ENCODE measurements around the gene OR10D3. TPM values are rescaled to one million over a fixed set of nuclear protein-coding genes. Genes with fewer than 3 reads are reported as not detected.

OR10D3 gene
- total RNA-seq, 1 donor from 2014 or later = not detected

DNA sequence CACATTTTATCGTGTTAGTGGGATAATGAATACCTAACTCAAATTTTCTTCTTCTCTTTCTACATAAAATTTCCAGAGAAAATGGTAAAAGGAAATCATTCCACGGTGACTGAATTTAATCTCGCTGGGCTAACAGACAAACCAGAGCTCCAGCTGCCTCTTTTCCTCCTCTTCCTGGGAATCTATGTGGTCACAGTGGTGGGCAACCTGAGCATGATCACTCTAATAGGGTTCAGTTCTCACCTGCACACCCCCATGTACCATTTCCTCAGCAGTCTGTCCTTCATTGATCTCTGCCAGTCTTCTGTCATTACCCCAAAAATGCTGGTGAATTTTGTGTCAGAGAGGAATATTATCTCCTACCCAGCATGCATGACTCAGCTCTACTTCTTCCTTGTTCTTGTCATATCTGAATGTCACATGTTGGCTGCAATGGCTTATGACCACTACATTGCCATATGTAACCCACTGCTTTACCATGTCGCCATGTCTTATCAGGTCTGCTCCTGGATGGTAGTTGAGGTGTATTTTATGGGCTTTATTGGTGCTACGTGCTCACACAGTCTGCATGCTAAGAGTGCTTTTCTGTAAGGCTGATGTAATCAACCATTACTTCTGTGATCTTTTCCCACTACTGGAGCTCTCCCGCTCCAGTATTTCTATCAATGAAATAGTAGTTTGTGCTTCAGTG lies 24.1 kb downstream of the OR10D3 start:
- H3K9me3 Mint-ChIP-seq = no peaks in the 10 kb centered on the region
- no peaks in the 10 kb centered on the region for H3K4me1 Mint-ChIP-seq
- no peak overlapping the region for H3K4me3 Mint-ChIP-seq
- TF ChIP-seq CTCF (conservative IDR thresholded peaks at IDR 0.05) = no peak
- no peak for DNase-seq (ENCODE audit: low read depth, low spot score)
- no peaks in the 10 kb centered on the region for H3K36me3 Mint-ChIP-seq (ENCODE audit: low read depth)
- no peaks in the 10 kb centered on the region for H3K27me3 Mint-ChIP-seq (ENCODE audit: low read depth)
- H3K27ac Mint-ChIP-seq (ENCODE audit: unreplicated experiment) = no peak overlapping the region

- H3K9me3 Mint-ChIP-seq = no peaks in the 10 kb centered on the region
- peaks cover 3% of the 10 kb centered on the region for H3K27me3 Mint-ChIP-seq (ENCODE audit: low read depth)
- no peak for TF ChIP-seq CTCF (conservative IDR thresholded peaks at IDR 0.05)
- no peaks in the 10 kb centered on the region for H3K4me1 Mint-ChIP-seq
- no peak overlapping the region for H3K27ac Mint-ChIP-seq (ENCODE audit: unreplicated experiment)
- DNase-seq (ENCODE audit: low read depth, low spot score) = no peak
- H3K4me3 Mint-ChIP-seq = no peak overlapping the region
- H3K36me3 Mint-ChIP-seq (ENCODE audit: low read depth) = no peaks in the 10 kb centered on the region
These were observed 26.7 kb downstream of the OR10D3 start for GRCh38 chr11:124209824-124210357.

DNA sequence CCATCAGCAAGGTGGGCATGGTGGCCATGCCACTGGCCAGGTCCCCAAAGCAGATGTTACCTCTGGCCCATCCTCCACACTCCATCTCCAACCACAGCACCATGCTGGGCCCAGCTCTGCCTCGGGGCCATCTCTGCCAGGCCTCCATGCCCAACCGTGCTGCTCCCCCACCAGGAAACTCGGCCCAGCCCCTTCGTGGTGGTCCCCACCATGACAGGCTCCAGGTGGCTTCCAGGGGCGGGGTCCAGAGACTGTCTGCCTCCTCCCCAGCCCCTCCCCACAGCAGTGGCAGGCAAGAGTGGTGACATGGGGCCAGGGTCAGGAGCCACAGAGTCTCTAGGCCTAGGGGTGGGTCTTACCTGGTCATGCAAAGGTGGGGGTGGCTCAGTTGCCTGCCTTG lies 27.3 kb downstream of the OR10D3 start:
- H3K27me3 Mint-ChIP-seq (ENCODE audit: low read depth) = peaks cover 6% of the 10 kb centered on the region
- H3K9me3 Mint-ChIP-seq = no peaks in the 10 kb centered on the region
- DNase-seq (ENCODE audit: low read depth, low spot score) = no peak
- H3K4me1 Mint-ChIP-seq = no peaks in the 10 kb centered on the region
- no peak for TF ChIP-seq CTCF (conservative IDR thresholded peaks at IDR 0.05)
- H3K27ac Mint-ChIP-seq (ENCODE audit: unreplicated experiment) = no peak overlapping the region
- no peak overlapping the region for H3K4me3 Mint-ChIP-seq
- no peaks in the 10 kb centered on the region for H3K36me3 Mint-ChIP-seq (ENCODE audit: low read depth)

- no peak overlapping the region for H3K4me3 Mint-ChIP-seq
- no peaks in the 10 kb centered on the region for H3K9me3 Mint-ChIP-seq
- no peaks in the 10 kb centered on the region for H3K4me1 Mint-ChIP-seq
- H3K27ac Mint-ChIP-seq (ENCODE audit: unreplicated experiment) = no peak overlapping the region
- no peak for TF ChIP-seq CTCF (conservative IDR thresholded peaks at IDR 0.05)
- DNase-seq (ENCODE audit: low read depth, low spot score) = no peak
- no peaks in the 10 kb centered on the region for H3K36me3 Mint-ChIP-seq (ENCODE audit: low read depth)
- peaks cover 6% of the 10 kb centered on the region for H3K27me3 Mint-ChIP-seq (ENCODE audit: low read depth)
These were observed 28.2 kb downstream of the OR10D3 start for GRCh38 chr11:124211321-124211720.

DNA sequence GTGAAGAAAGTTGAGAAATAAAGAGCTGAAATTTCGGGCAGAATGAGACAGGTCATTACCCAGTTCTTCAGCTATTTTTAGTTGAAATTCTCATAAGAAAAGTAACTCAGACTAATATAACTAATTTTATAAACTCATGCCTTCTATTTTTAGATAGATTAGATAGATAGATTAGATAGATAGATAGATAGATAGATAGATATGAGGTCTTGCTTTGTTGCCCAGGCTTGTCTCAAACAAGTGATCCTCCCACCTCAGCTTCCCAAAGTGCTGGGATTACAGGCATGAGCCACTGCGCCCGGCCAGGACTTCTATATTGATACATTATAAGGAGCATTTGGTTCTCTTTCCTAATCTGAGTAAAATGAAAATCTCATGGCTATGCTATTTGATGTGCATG lies 30.9 kb downstream of the OR10D3 start:
- TF ChIP-seq CTCF (conservative IDR thresholded peaks at IDR 0.05) = no peak
- H3K9me3 Mint-ChIP-seq = no peaks in the 10 kb centered on the region
- no peak overlapping the region for H3K4me3 Mint-ChIP-seq
- H3K36me3 Mint-ChIP-seq (ENCODE audit: low read depth) = no peaks in the 10 kb centered on the region
- H3K27me3 Mint-ChIP-seq (ENCODE audit: low read depth) = peaks cover 8% of the 10 kb centered on the region
- DNase-seq (ENCODE audit: low read depth, low spot score) = no peak
- H3K4me1 Mint-ChIP-seq = no peaks in the 10 kb centered on the region
- H3K27ac Mint-ChIP-seq (ENCODE audit: unreplicated experiment) = no peak overlapping the region

Data from neural crest cell (in vitro differentiated cells).